HCT116 (cell line): ENCODE data around the gene EPC1. TPM values are rescaled to one million over a fixed set of nuclear protein-coding genes. Genes with fewer than 3 reads are reported as not detected.

Source experiments
- ATAC-seq: fragments of 200-7000 bp; cut with Tn5 transposase; 2 replicates; pipeline ENCODE4 v1.9.1; 2020; ENCODE audit warnings: mild to moderate bottlenecking, moderate library complexity
- BruUV-seq: library from RNA; stranded (reverse); fragments of 400-500 nt; replicated peaks from 2 replicates; lab custom pipeline; 2021; lab: Mats Ljungman, UMichigan
- CTCF ChIA-PET: fragments of 300-600 bp; sonication (Branson Sonifier 250); formaldehyde crosslinking; loops from one replicate; lab custom pipeline; 2021; ENCODE audit warnings: antibody characterized with exemption; lab: Charles Lee
- POLR2A ChIA-PET: fragments of 300-600, 350-600 bp; sonication (Branson Sonifier 250); formaldehyde crosslinking; loops from one replicate; lab custom pipeline; 2021; ENCODE audit warnings: antibody characterized with exemption; lab: Charles Lee
- RAD21 ChIA-PET, 2 experiments: fragments of 300-600 bp; sonication (Branson Sonifier 250); formaldehyde crosslinking; loops; one replicate each; lab custom pipeline; 2023; ENCODE audit warnings: low total read pairs in 2 of 2; ENCODE audit not compliant: uncharacterized antibody in 2 of 2, unreplicated experiment in 2 of 2, low non-redundant PET in 1 of 2; lab: Charles Lee
- DNase-seq: peaks from one replicate; pipeline ENCODE4 v3.0.0-alpha.2; 2010; ENCODE audit warnings: low read depth, low spot score
- H2AFZ ChIP-seq: fragments of 200-600 bp; shearing (Covaris generic), sonication (generic); 2 replicates; pipeline ENCODE4 v1.6.1; 2017; ENCODE audit warnings: low read depth, mixed run types, mixed read lengths, antibody characterized with exemption, low read length; ENCODE audit not compliant: poor library complexity, severe bottlenecking
- H3K27ac ChIP-seq: 2 replicates; pipeline ENCODE4 v1.5.1; 2012; ENCODE audit warnings: low read depth, low read length
- H3K27me3 ChIP-seq: fragments of 200-600 bp; sonication (generic); 2 replicates; pipeline ENCODE4 v1.6.1; 2016; ENCODE audit warnings: mixed run types, low read length, mixed read lengths; ENCODE audit not compliant: insufficient read depth
- H3K36me3 ChIP-seq, 2 experiments: fragments of 200-500 bp in 1 of 2; fragments of 200-600 bp in 1 of 2; sonication (Bioruptor generic) in 1 of 2; sonication (generic) in 1 of 2; 2 replicates each; pipeline versions ENCODE4 v1.5.1 to v1.6.1; 2014 to 2016; ENCODE audit warnings: low read length in 2 of 2, inconsistent platforms in 1 of 2, mixed read lengths in 1 of 2, mixed run types in 1 of 2; ENCODE audit not compliant: insufficient read depth in 2 of 2, control insufficient read depth in 1 of 2
- H3K4me1 ChIP-seq, 2 experiments: fragments of 200-600 bp in 1 of 2; sonication (generic) in 1 of 2; 2 replicates each; pipeline versions ENCODE4 v1.5.1 to v1.6.1; 2012 to 2017; ENCODE audit warnings: low read length in 2 of 2, inconsistent platforms in 1 of 2, mild to moderate bottlenecking in 1 of 2, mixed read lengths in 1 of 2, mixed run types in 1 of 2, moderate library complexity in 1 of 2; ENCODE audit not compliant: insufficient read depth in 2 of 2, control insufficient read depth in 1 of 2
- H3K4me2 ChIP-seq: fragments of 200-600 bp; sonication (generic); 2 replicates; pipeline ENCODE4 v1.6.1; 2017; ENCODE audit warnings: mixed run types, low read length, mixed read lengths
- H3K4me3 ChIP-seq, 2 experiments: fragments of 200-600 bp in 1 of 2; sonication (generic) in 1 of 2; replicated peaks in 1 of 2; 2 replicates each; pipeline ENCODE4 v1.5.1; 2011 to 2016; ENCODE audit warnings: low read length in 2 of 2, control low read depth in 1 of 2, low read depth in 1 of 2, mild to moderate bottlenecking in 1 of 2, mixed read lengths in 1 of 2, mixed run types in 1 of 2
- H3K79me2 ChIP-seq: fragments of 200-600 bp; sonication (generic); 2 replicates; pipeline ENCODE4 v1.6.1; 2017; ENCODE audit warnings: mild to moderate bottlenecking, mixed run types, low read length, moderate library complexity, mixed read lengths; ENCODE audit not compliant: insufficient read depth
- H3K9ac ChIP-seq: fragments of 200-600 bp; sonication (generic); 2 replicates; pipeline ENCODE4 v1.6.1; 2016; ENCODE audit warnings: low read length, mixed read lengths
- H3K9me2 ChIP-seq: fragments of 200-600 bp; sonication (generic), shearing (Covaris generic); 2 replicates; pipeline ENCODE4 v1.6.1; 2017; ENCODE audit warnings: mixed run types, mild to moderate bottlenecking, moderate library complexity; ENCODE audit not compliant: insufficient read depth
- H3K9me3 ChIP-seq, 2 experiments: fragments of 200-500 bp in 1 of 2; fragments of 200-600 bp in 1 of 2; sonication (Bioruptor generic) in 1 of 2; sonication (generic) in 1 of 2; 2 replicates each; pipeline ENCODE4 v1.6.1; 2014 to 2017; ENCODE audit warnings: low read length in 2 of 2, mixed read lengths in 2 of 2, inconsistent platforms in 1 of 2, low read depth in 1 of 2, mild to moderate bottlenecking in 1 of 2, mixed run types in 1 of 2, moderate library complexity in 1 of 2; ENCODE audit not compliant: control insufficient read depth in 1 of 2, insufficient read depth in 1 of 2
- H4K20me1 ChIP-seq: fragments of 200-600 bp; sonication (generic), shearing (Covaris generic); 2 replicates; pipeline ENCODE4 v1.6.1; 2017; ENCODE audit warnings: mixed run types, mild to moderate bottlenecking, moderate library complexity; ENCODE audit not compliant: insufficient read depth
- ATF3 ChIP-seq: IDR thresholded peaks from 2 replicates; pipeline ENCODE4 v1.6.1; 2012
- CBX3 ChIP-seq: IDR thresholded peaks from 2 replicates; pipeline ENCODE4 v1.6.1; 2012; ENCODE audit warnings: low read depth
- CEBPB ChIP-seq: IDR thresholded peaks from 2 replicates; pipeline ENCODE4 v1.6.1; 2012; ENCODE audit warnings: low read depth
- EGR1 ChIP-seq: IDR thresholded peaks from 2 replicates; pipeline ENCODE4 v1.6.1; 2012; ENCODE audit warnings: low read depth
- ELF1 ChIP-seq: IDR thresholded peaks from 2 replicates; pipeline ENCODE4 v1.6.1; 2012; ENCODE audit warnings: low read depth, borderline replicate concordance
- EZH2 ChIP-seq: fragments of 200-600 bp; sonication (generic); IDR thresholded peaks from 2 replicates; pipeline ENCODE4 v1.6.1; 2017; ENCODE audit warnings: antibody characterized with exemption, mixed run types
- EZH2phosphoT487 ChIP-seq: fragments of 200-600 bp; IDR thresholded peaks from 2 replicates; pipeline ENCODE4 v1.6.1; 2018; ENCODE audit warnings: antibody characterized with exemption, borderline replicate concordance
- JUND ChIP-seq: IDR thresholded peaks from 2 replicates; pipeline ENCODE4 v1.6.1; 2012
- POLR2AphosphoS5 ChIP-seq: IDR thresholded peaks from 2 replicates; pipeline ENCODE4 v1.6.1; 2011; ENCODE audit warnings: mild to moderate bottlenecking, low read depth, low read length, moderate library complexity
- SIN3A ChIP-seq: IDR thresholded peaks from 2 replicates; pipeline ENCODE4 v1.6.1; 2012; ENCODE audit warnings: low read depth
- SRF ChIP-seq: IDR thresholded peaks from 2 replicates; pipeline ENCODE4 v1.6.1; 2012; ENCODE audit warnings: low read depth
- TCF7L2 ChIP-seq: IDR thresholded peaks from 2 replicates; pipeline ENCODE4 v1.7.0; 2011; ENCODE audit warnings: borderline replicate concordance, inconsistent platforms; ENCODE audit not compliant: insufficient read depth, insufficient read length; ENCODE audit errors: extremely low read depth
- ZBTB33 ChIP-seq: IDR thresholded peaks from 2 replicates; pipeline ENCODE4 v1.6.1; 2011; ENCODE audit warnings: mild to moderate bottlenecking, low read length, moderate library complexity; ENCODE audit not compliant: insufficient replicate concordance; ENCODE audit errors: extremely low read depth
- ZFX ChIP-seq: fragments of 450-650 bp; IDR thresholded peaks from 2 replicates; pipeline ENCODE4 v1.6.1; 2017
- intact Hi-C: fragments of 100-400 bp; cut with micrococcal nuclease; formaldehyde crosslinking; loops from 2 replicates; pipeline ENCODE4 v1.10.0; 2022
- total RNA-seq: library from RNA; stranded (reverse); gene quantifications from one replicate; pipeline ENCODE4 v1.2.1, GENCODE V29; 2021; ENCODE audit not compliant: unreplicated experiment
- TF ChIP-seq, protein P1 (sequence below): IDR thresholded peaks from 2 replicates; pipeline ENCODE4 v1.6.1; 2012
- TF ChIP-seq, protein P2 (sequence below): IDR thresholded peaks from 2 replicates; pipeline ENCODE4 v1.6.1; 2012; ENCODE audit warnings: low read depth

Gene EPC1
- total RNA-seq, 1 experiment from 2014 or later = 20.1 TPM

DNA sequence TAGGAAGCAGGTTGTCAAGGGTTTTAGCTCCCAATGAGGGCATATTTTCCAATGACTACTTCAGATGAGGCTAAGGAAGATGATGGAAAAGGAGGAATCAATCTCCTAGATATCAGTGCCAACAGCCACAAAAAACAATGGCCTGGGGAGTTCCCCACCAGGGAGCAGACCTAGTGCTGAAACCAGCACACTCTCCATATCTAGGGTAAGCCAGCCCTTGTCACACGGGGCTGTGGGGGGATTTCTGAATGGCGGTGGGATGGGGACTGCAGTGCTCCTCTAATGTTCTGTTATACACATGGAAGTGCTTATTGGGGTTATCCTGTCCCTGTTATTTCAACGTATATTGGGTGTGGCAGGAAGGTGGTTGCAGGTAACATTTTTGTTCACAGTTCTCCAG lies 18.5 kb downstream of the EPC1 start:
- intact Hi-C loops = no loop called here
- ChIA-PET CTCF (no interaction called here), RAD21 (no interaction called here), POLR2A (no interaction called here)
- Histone ChIP-seq H4K20me1 (peaks cover 30% of the 10 kb centered on the region; the same call in 1 of the 2 replicates), H3K27me3 (no peaks in the 10 kb centered on the region), H3K27ac (no peak overlapping the region), H3K79me2 (peaks cover 97% of the 10 kb centered on the region), H3K9me2 (no peaks in the 10 kb centered on the region), H3K9me3 (no peaks in the 10 kb centered on the region), H3K4me2 (no peak overlapping the region), H3K36me3 (no peaks in the 10 kb centered on the region), H3K9ac (no peak overlapping the region), H3K4me3 (no peak overlapping the region), H3K4me1 (no peaks in the 10 kb centered on the region), H2AFZ (no peak overlapping the region)
- no peak for TF ChIP-seq ZBTB33
- TF ChIP-seq, protein P1, sequence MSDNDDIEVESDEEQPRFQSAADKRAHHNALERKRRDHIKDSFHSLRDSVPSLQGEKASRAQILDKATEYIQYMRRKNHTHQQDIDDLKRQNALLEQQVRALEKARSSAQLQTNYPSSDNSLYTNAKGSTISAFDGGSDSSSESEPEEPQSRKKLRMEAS = no peak
- TF ChIP-seq SIN3A = no peak
- TF ChIP-seq CBX3 = no peak
- no peak for TF ChIP-seq ELF1
- TF ChIP-seq ZFX = no peak
- TF ChIP-seq EZH2 = no peak
- TF ChIP-seq JUND = no peak
- TF ChIP-seq SRF = no peak
- TF ChIP-seq TCF7L2 = no peak
- TF ChIP-seq EZH2phosphoT487 = no peak
- TF ChIP-seq POLR2AphosphoS5 = no peak
- no peak for TF ChIP-seq CEBPB
- TF ChIP-seq EGR1 = no peak
- TF ChIP-seq, protein P2, sequence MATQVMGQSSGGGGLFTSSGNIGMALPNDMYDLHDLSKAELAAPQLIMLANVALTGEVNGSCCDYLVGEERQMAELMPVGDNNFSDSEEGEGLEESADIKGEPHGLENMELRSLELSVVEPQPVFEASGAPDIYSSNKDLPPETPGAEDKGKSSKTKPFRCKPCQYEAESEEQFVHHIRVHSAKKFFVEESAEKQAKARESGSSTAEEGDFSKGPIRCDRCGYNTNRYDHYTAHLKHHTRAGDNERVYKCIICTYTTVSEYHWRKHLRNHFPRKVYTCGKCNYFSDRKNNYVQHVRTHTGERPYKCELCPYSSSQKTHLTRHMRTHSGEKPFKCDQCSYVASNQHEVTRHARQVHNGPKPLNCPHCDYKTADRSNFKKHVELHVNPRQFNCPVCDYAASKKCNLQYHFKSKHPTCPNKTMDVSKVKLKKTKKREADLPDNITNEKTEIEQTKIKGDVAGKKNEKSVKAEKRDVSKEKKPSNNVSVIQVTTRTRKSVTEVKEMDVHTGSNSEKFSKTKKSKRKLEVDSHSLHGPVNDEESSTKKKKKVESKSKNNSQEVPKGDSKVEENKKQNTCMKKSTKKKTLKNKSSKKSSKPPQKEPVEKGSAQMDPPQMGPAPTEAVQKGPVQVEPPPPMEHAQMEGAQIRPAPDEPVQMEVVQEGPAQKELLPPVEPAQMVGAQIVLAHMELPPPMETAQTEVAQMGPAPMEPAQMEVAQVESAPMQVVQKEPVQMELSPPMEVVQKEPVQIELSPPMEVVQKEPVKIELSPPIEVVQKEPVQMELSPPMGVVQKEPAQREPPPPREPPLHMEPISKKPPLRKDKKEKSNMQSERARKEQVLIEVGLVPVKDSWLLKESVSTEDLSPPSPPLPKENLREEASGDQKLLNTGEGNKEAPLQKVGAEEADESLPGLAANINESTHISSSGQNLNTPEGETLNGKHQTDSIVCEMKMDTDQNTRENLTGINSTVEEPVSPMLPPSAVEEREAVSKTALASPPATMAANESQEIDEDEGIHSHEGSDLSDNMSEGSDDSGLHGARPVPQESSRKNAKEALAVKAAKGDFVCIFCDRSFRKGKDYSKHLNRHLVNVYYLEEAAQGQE = no peak
- no peak for TF ChIP-seq ATF3
- no TSS peak for BruUV-seq
- no peak for ATAC-seq
- no peak for DNase-seq
